Cardiac fibroblast (primary cell): Measurements from ENCODE around the gene TLR6.

ENCODE experiments used
- DNase-seq, 2 donors: peaks; one replicate each; pipeline versions ENCODE4 v3.0.0 to v3.0.0-alpha.2; 2010; ENCODE audit warnings: low read depth in 2 of 2
- H3K4me3 ChIP-seq, 2 donors: replicated peaks in 1 of 2; 1 replicate in 1 of 2; 2 replicates in 1 of 2; pipeline ENCODE4 v1.5.1; 2011; ENCODE audit warnings: low read depth in 2 of 2, low read length in 2 of 2, mild to moderate bottlenecking in 2 of 2, moderate library complexity in 1 of 2
- CTCF ChIP-seq: IDR thresholded peaks from one replicate; pipeline ENCODE4 v1.5.1; 2011; ENCODE audit warnings: low read depth, mild to moderate bottlenecking, low read length, inconsistent platforms

Gene TLR6

GRCh38 chr4:38829237-38829636, 27.4 kb downstream of the TLR6 start:
- no peak for DNase-seq
- H3K4me3 ChIP-seq: no peak overlapping the region
- no peak for TF ChIP-seq CTCF

- TF ChIP-seq CTCF: no peak
- no peak overlapping the region for H3K4me3 ChIP-seq
- DNase-seq: no peak
Measured at GRCh38 chr4:38823766-38824165, 32.9 kb downstream of the TLR6 start.

- TF ChIP-seq CTCF: no peak
Measured at GRCh38 chr4:38822748-38823303, 33.8 kb downstream of the TLR6 start.

GRCh38 chr4:38821739-38822138, 34.9 kb downstream of the TLR6 start:
- no peak for TF ChIP-seq CTCF
- H3K4me3 ChIP-seq: no peak overlapping the region
- DNase-seq: peak in 1 of 2 donors; percentile 19

More at GRCh38 chr4:38822748-38823303, 33.8 kb downstream of the TLR6 start:
- peak in 1 of 2 donors; percentile 15 for DNase-seq
- no peak overlapping the region for H3K4me3 ChIP-seq

GRCh38 chr4:38820329-38821061, 36.1 kb downstream of the TLR6 start:
- H3K4me3 ChIP-seq: no peak overlapping the region
- no peak for DNase-seq
- no peak for TF ChIP-seq CTCF

DNA sequence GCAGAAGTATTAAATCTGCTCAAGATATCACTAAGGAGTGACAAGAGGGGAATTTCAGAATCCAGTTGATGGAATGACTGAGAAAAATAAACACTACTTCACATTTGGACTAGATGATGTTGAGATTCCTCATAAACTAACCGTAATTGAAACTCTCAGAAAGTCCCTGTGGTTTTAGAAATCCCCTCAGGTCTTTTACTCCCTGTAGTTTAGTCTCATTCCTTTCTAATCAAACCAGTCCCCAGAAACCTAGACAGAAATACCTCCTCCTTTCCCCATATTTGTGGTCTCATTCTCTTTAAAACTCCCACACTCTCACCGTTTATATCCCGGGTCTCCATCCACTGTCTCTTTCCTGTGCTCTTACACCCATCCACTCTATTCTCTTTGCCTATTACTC, 37.0 kb downstream of the TLR6 start:
- DNase-seq: no peak
- no peak for TF ChIP-seq CTCF
- H3K4me3 ChIP-seq: no peak overlapping the region

DNA sequence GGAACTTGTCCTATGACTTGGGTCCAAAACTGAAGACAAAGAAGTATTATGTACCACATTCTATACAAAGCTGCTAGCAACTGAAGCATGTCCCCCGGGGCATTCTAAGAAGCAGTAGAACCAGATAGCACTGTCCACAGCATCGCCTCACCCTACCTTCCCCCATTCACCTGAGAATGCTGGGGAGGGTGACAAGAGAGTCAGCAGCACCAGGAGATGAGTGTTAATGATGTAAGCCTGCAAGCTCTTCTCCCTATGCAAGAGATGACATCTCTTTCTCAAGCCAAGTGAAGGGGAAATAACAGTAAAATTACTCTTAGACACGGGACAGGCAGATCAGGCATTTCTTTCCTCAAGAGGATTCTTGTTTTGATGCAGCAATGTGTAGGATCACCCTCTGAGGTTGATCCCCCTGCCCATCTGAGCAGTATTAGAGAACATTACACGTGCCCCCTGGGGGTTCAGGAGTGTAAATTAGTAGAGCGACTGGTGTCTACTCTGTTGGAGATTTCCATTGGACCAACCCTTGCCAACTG, 38.1 kb downstream of the TLR6 start:
- H3K4me3 ChIP-seq: no peak overlapping the region
- no peak for TF ChIP-seq CTCF
- no peak for DNase-seq
